AML-193 (cell line): ENCODE data around the gene EN2.

Experiments
- DNase-seq, 2 experiments: peaks; one replicate each; lab custom pipeline; 2025; lab: John Stamatoyannopoulos, UW

Gene EN2

DNA sequence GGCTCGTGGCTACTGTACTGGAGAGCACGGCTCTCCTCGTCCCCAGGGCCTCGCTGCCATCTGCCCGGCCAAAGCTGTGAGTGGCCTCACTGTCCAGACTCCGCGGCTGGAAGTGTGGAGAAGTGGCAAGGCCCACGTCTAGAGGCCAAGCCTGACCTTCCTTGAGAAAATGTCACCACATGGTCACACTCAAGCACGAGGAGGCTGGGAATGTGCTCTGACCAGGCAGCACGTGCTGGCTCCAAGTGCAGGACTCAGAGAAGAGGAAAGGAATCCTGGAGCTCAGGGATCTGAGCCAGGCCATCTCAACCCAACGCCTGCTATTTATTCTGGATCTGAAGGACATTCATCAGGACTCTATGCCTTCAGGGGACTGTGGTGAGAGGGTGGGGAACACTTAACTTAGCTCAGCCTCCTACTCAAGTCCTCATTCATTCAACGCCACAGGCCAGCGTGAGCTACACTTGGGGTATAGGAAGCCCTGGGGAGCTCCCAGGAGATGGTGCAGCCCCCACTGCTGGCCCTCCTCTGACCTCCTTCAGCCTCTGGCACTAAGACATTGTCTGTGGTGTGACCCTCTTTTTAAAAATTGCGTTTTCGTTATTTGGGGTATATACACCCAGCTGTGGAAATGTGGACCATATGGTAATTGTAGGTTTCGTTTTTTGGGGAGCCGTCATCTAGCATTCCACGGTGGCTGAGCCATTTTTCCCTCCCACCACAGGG, 29.0 kb downstream of the EN2 start:
- DNase-seq, result no peak

DNA sequence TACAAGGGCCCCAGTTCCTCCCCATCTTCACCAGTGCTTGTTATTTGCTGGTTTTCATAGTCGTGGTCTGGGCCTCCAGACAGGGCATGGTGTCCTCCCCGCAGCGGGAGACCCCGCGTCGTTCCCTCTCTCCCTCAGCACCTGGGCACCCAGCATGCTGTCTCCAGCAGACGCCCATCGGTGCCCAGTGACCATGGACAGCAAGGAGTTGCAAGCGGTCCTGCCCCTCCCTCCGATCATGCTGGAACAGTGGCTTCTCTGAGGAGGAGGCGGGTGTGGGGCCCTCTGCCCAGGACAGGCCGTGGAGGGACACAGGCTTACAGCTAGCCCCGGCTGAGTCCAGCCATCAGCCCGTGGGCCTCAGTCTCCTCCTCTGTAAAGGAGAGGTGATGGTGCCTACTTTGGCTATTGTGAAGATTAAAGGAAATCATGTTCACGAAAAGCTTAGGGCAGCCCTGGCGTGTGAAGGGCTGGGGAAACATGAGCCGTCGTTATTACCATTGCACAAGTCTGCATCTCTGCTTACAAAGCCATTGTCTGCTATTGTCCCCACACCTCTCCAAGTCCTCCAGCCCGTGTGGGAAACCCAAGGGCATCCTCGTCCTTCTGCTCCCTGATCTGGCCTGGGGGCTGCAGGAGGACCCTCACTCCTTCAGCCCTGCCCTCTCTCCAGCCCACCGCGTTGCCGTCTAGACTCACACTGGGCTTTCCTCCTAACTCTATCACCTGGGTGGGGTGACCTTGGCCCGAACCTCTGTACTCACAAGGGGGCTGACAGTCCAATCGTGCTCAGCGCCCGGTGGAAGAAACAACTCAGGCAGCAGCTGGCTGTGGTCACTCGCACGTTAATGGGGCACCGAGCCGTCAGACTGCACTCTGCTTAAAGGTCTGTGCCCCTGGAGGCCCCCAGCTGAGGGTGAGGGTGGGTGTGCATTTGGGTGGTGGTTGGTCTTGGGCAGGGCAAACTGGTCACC, 29.9 kb downstream of the EN2 start:
- DNase-seq, result no peak

DNA sequence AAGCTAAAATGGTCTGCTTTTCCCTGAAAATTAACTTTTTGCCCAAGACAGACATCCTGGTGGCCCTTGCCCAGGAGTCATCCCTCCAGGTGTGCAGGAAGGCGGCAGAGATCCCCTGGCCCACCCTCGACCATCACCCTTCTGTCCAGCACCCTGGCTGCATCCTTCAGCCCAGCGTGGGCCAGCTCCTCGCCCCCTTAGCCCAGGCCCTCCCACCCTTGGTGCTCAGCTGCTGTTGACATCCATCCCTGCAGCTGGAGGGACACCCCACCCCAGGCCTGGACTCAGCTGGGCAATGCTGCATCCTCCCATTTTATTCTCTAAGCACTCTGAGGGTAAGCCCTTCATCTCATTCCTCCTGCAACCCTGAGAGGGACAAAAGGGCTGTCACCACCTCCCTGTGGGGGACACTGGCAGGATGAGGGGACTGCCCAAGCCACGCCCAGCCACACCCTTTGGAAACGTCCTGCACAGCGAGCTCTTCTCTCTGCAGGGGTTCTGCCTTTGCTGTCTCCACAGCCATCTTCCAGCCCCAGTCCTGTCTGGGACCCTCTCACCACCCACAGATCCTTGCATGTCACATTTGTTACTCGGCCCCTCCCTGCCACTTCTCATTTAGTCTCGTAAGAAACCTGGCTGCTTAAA, 30.7 kb downstream of the EN2 start:
- no peak for DNase-seq

DNA sequence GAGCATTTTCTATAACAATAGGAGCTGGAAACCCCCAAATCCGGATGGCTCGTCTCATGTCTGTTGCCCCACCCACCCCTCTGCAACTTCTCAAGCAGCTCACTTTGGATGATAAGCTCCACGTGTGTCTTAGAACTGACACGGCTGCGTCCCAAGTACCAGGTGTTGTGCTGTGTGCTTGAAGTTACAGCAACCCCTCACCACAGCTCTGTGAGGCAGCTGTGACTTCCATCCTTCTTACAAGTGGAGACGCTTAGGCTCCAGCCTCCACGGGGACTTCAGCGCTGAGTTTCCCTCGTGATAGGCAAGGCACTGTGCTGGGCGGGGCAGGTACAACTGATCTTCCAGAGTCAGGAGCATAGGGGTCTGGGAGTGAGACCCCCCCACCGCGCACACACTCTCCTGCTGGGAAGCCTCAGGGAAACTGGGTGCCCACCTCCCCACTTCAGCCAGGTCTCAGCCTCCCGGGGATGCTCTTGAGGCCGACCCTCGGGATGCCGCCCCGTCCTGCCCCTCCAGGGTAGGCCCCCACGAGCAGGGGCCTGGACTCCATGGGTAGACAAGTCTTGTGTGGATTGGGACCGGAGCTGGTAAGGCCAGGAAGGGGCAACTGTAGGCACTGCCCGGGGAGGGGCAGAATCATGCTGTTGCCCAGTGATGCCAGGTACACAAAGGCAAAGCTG, 31.4 kb downstream of the EN2 start:
- DNase-seq, result no peak

DNA sequence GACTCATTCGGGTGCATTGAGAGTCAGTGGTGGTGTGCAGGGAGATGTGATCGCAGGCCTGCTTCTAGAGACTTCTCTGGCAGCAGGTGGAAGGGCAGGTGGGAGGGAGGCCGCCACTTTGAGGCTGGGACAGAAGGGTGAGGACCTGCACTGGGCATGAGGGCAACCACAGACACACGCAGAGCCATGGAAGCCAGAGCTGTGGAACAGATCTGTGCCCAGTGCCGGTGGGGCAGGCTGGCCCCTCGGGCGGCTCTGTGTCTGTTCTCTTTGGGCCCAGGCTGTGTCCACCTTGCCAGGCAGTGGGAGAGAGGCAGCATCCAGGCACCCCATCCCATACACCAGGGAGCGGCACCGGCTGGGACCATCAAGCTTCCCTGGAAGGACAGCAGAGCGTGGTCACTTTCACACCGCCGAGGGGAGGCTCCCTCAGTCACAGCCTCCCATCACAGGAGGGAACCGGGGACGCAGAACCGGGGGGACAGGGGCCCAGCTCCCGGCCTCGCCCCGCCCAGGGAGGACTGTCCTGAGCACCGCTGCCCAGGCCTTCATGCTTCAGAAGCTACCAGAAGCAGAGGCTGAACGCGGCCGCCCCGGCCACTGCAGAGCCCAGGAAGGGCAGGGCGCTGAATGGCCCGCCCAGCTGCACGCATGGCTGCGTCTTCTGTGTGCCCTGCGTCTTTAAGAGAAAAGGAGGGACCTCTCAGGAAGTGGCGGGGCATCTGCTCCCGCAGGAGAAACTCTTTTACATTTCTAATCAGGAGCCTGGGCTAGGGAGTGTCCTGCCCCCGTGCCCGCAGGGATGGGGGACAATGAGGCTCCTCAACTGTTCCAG, 32.1 kb downstream of the EN2 start:
- no peak for DNase-seq

DNA sequence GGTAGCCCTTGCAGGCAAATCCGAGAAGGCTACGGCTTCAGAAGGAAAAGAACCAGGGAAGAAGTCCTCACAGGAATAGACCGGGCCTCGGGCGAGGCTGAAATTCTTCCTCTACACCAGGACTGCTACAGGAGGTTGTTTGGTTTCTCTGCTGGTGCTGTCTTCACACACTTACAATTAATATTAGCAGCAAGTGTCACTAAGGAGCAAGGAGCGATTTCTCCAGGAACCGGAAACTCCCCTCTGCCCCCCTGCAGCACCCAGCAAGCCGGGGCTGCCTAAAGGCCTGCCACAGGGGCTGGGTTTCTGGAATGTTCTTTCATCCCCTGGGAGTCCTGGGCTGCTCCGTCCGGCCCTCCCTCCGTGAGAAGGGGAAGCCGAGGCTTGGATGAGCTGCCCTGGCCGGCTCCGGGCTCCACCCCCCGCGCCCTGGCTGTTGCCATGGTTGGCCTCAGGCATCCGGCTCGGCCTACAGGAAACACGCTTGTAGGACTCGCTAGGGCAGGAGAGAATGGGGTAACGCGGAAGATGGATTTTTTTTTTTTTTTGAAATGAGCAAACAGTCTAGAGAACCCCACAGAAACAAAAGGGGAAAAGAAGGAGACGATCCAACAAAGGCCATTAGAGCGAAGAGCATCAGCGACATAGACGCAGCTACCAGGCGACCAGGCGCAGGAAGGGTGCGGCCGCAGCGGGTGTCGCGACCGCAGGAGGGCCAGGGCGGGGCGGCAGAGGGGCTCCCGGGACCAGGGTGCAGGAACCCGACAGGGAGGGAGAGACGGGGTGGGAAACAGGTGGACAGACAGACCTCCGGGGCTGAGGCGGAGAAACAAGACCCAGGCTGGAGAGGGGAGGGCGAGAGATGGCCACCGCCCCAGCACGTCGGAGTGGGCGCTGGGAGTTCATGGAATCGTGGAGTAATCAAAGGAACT, 33.0 kb downstream of the EN2 start:
- no peak for DNase-seq

DNA sequence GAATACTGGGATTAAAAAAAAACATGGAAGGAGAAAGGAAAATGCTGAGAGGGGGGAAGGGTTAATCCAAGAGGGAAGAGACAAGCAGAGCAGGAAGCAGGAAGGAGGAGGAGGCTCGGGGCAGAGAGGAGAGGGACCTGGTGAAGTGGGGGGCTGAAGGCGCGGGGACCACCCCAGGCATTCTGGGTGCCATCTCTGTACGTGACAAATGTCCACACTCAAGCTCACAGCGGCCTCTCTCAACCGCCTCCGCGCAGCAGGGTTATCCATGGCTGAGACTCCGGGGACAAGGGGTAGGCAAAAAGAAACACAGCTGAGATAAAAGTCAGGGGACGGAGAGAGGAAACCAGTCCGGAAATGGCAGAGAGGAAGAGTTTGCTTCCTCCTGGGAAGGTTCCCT, 33.9 kb downstream of the EN2 start:
- no peak for DNase-seq

DNA sequence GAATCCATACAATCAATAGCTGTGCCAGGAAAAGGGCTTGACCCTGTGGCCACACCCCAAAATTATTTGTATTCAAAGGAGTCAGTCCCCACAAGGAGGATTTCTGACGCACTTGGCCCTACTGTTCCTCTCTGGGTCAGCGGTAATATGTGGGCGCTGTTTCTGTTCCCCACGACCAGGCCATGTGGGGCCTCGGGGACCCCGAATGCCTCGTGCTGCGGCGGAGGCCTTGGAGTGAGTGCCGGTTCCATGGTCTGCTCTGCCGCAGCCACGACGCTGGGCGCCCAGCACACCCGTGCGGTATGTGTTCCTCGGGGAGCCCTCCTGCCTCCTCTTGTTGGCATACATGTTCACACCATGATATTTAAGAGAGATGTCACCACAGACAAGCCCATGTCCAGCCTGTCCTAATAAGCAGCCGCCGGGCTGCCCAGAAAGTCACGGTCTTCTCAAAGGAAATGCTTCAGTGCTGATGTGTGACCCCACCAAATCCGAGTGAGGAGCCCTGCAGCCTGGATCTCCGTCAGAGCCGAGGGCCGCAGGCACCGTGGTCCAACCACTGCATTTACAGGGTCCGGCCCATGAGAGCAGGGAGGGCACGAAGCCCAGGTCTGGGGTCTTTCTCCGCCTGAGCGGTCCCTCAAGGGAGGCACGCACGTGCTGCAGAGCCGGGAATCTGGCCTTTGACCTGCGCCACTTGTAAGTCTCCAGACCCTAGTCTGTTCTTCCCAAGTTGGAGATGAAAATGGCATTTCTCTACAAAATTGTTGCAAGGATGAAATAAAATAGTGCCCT, 36.0 kb downstream of the EN2 start:
- DNase-seq, result no peak

DNA sequence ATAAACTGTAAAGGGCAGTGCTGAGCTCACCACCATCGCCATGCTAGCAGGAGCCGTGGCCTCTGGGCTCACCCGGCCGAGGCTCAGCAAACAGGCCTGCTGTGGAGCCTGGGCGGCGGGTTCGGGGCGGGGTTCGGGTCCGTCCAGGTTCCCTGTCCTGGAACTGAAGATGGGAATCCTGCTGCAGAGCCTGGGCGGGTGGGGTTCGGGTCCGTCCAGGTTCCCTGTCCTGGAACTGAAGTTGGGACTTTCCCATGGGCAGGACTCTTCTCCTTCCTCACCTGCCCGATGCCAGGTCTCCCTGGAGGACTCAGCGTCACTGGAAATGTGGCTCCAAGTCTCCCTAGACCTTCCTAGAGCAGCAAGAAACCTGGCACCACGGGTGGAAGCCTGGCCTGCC, 36.6 kb downstream of the EN2 start:
- no peak for DNase-seq

DNA sequence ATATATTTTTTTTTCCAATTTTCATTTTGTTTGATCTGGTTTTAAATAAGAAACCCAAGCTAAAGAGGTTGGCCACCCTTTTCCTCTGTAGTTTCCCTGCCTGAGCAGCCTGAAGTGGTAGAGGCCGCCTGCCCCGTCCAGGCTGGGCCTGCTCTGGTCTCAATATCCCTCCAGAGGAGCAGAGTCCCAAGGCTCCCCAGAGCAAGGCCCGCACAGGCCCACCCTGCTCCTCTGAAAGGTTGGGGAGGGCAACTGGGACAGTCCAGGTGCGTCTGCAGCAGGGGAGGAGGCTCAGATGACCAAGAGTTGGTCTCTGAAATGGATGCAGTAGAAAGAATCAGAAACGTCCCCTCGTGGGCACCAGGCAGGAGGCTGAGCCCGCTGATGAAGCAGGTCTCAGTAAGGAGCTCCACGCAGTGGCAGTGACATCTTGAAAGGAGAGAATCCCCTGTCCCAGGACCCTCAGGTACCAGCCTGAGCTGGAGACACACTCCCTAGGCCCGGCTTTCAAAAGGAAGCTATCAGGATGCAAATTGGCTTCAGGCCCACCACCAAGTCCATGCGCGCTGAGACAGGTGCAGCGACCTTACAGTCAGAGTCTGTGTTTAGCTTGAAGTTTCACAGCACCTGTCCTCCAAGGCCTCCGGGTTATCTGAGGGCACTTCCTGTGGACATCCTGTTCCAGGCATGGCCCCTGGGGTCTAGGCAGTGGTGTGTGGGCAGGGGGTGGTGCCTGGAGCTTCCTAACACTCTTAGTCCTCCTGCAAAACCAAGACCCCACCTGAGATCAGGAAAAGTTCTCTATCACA, 37.7 kb downstream of the EN2 start:
- DNase-seq, result no peak

DNA sequence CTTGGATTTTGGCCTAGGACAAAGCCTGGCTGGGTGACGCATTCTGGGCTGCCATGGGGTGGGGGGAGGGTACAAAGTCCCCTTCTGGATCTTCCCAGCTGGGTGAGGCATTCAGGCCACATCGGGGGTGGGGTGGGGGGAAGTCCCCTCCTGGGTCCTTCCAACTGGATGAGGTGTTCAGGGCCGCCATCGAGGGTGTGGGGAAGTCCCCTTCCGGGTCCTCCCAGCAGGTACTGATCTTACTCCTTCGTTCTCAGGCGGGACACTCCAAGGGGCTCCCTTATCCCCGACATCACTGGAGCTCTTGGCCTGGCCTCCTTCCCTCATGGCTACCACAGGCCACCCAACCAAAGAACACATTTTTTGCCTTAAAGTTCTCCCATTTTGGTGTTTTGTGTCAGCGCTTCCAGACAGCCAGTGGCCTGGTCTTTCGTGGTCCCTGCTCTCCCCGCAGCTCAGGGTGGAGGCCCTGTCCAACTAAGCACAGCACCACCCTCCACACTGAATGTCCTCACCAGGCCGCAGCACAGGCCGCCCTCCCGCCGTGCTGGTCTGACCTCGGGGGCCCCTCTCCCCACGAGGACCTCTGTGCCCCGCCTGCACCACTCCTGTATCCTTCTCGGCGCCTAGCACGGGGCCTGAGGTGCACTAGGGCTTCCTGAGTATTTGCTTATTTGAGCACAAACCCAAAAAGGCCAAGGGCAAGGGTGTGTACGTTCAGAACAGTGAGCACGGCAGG, 38.5 kb downstream of the EN2 start:
- no peak for DNase-seq

DNA sequence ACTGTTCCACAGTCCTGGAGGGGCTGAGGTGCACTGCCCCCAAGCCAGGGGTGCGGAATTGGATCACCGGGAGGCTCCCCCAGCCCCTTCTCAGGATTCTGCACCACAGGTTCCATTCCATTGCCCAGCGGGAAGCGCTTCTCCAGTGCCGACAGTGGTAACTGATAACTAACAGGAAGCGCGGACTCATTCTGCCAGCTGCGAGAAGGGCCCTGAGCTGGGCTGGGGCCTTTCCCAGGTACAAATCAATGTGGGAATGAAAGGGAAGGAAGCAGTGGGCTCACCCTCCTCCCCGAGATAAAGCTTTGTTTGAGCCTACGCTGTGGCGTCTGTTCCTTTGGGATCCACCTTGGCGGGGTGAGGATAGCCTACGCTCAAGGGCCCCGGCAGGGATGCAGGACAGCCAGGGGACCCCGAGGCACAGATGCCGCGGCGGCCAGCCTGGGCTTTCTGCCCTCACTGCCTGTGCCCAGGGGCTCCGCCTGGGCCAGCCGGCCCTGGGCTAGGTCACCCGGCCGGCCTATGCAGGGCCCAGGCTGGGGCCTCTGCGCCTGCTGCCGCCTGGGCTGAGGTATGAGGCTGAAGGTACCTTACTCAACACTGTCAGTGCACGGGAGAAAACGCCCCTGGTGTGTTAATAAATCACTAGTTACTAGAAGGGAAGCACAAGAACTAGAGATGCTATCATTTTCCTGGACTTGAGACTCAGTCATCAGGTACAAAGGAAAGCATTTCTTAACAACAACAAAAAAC, 39.4 kb downstream of the EN2 start:
- no peak for DNase-seq

DNA sequence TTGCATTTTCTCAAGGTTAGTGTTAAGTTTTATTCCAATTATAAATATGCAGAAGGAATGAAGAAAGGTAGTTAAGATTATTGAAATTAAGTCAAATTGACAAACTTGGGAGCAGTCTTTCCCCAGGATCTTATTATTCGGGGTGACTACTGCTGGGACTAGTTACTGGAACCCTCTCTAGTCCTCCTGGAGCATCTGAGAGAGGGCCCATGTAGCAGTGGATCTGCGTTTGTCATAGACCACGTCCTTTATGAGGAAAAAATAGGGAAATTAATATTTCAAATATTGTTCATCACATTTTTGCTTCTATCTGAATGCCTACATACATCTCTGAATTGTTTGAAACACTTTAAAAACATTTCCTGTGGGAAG, 47.5 kb downstream of the EN2 start:
- DNase-seq, result no peak

DNA sequence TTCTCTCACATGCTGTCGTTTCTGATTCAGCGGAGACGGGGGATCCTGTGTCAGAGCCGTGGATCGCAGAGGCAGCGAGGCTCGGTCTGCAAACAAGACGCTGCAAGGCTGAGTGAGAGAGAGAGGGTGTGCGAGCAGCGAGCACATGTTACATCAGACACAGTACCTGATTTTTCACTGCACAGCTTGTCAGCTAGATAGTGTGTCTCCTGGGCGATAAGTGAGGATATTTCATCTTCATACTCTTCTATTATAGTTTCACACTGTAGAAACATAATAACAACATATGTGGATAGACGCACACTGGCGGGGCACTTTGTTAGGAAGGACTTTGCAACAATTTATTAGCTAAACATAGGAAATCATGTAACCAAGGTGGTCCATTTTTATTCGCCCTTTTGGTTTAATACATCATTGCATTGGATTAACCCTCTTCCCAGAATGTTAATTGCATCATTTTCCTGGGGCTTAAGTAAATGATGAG, 49.0 kb downstream of the EN2 start:
- no peak for DNase-seq

DNA sequence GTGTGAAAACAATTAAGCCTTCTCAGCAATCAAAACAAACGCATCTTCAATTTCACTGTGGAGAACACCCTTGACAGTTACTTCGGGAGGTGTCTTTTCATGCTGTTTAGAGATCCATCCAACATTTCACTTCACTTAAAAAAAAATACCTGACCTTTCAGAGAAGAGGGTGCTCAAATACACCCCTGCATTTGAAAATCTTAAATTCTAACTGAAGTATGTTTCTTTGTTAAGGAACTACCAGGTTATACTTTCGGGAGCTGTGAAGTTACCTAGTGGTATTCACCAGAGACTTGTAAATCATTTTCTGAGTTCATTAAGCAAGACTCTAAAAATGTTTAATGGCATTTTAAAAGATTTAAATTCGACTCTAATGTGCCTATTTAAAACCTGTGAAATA, 49.6 kb downstream of the EN2 start:
- DNase-seq, result no peak

DNA sequence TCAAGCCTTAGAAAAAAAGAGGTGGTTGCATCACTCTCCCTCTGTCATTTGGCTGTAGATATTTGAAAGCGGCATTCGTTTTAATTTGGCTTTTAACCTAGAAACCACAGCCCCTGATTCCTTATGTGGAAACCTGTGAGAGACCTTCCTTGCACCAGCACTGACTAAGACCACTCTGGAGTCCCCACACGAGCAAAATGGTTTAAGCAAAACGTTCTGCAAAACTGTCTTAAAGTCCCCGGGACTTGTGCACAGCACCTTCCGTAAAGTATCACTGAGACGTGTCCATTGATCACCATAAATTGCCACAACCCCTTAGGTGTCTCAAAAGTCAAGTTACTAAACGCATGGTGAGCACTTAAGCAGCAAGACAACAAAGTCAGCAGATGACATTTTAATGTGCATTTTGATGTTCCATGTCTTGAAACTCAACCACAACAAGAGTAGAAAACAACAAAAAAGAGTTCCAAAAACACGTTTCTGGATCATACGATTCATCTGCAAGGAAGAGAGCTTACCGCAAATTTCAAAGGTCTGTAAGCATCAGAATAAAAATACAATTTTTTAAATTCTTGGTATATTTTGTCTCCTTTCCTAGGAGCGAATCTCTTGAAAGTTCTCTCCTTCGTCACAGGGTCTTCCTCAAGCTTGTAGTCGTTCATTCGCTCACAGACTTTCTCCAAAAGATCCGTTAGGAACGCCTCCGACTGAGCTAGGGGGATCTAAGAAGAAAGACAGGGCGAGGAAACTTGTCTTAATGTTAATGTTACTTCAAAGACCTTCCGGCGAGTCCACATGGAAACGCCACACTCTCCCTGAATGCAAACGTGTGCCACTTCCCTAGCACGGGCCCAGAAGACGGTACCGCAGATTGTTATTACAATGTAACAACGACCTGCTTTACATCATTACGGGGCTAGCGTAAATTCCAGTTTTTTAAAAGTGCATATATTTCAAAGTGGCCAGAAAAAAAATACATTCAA, 50.7 kb downstream of the EN2 start:
- DNase-seq, result no peak
